Sigmoid colon (tissue), 3 donors: ENCODE measurements around the gene PGM1.

ENCODE experiments used
- POLR2A ChIP-seq, 2 donors: fragments of 450-650 bp; IDR thresholded peaks; one replicate each; pipeline ENCODE4 v1.6.1; 2016; ENCODE audit warnings: antibody characterized with exemption in 2 of 2, mild to moderate bottlenecking in 2 of 2, moderate library complexity in 2 of 2
- TF ChIP-seq, protein P1 (sequence below), 4 experiments: fragments of 450-650 bp in 3 of 4; fragments of 200-600 bp in 1 of 4; IDR thresholded peaks; one replicate each; pipeline ENCODE4 v1.5.1; 2016 to 2019; ENCODE audit warnings: antibody characterized with exemption in 4 of 4, mild to moderate bottlenecking in 3 of 4, moderate library complexity in 2 of 4

DNA sequence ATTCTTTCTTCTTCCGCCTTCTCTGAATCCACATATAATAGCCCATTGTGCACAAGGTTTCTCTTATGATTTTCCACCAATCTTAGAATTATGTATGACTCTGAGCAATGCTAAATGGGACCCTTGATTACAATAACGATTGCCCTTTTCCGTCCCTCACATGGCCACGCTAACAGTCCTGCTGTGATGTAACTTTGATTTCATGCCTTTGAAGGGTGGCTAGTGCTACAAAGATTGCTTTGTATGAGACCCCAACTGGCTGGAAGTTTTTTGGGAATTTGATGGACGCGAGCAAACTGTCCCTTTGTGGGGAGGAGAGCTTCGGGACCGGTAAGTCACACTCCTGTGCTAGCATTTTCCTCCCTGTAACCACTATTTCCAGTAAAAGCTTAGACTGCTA lies 45.3 kb downstream of the PGM1 start:
- no peak for TF ChIP-seq POLR2A (IDR thresholded peaks at IDR 0.05)
- TF ChIP-seq, protein P1, sequence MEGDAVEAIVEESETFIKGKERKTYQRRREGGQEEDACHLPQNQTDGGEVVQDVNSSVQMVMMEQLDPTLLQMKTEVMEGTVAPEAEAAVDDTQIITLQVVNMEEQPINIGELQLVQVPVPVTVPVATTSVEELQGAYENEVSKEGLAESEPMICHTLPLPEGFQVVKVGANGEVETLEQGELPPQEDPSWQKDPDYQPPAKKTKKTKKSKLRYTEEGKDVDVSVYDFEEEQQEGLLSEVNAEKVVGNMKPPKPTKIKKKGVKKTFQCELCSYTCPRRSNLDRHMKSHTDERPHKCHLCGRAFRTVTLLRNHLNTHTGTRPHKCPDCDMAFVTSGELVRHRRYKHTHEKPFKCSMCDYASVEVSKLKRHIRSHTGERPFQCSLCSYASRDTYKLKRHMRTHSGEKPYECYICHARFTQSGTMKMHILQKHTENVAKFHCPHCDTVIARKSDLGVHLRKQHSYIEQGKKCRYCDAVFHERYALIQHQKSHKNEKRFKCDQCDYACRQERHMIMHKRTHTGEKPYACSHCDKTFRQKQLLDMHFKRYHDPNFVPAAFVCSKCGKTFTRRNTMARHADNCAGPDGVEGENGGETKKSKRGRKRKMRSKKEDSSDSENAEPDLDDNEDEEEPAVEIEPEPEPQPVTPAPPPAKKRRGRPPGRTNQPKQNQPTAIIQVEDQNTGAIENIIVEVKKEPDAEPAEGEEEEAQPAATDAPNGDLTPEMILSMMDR (IDR thresholded peaks at IDR 0.05): no peak
